Activated effector memory CD4-positive, alpha-beta T cell treated with anti-CD3 and anti-CD28 coated beads, Interleukin-2, amount 50 U/mL, for 16 hours (primary cell): ENCODE results near the gene ATP13A1.
"Not testable (repeated sequence)": the region's sequence is repeated elsewhere in the genome, so short reads cannot be mapped to it uniquely, and the experiment has no call there.

Experiments used
- DNase-seq: peaks from one replicate; pipeline ENCODE4 v3.0.0-alpha.2; 2020

Gene ATP13A1

DNA sequence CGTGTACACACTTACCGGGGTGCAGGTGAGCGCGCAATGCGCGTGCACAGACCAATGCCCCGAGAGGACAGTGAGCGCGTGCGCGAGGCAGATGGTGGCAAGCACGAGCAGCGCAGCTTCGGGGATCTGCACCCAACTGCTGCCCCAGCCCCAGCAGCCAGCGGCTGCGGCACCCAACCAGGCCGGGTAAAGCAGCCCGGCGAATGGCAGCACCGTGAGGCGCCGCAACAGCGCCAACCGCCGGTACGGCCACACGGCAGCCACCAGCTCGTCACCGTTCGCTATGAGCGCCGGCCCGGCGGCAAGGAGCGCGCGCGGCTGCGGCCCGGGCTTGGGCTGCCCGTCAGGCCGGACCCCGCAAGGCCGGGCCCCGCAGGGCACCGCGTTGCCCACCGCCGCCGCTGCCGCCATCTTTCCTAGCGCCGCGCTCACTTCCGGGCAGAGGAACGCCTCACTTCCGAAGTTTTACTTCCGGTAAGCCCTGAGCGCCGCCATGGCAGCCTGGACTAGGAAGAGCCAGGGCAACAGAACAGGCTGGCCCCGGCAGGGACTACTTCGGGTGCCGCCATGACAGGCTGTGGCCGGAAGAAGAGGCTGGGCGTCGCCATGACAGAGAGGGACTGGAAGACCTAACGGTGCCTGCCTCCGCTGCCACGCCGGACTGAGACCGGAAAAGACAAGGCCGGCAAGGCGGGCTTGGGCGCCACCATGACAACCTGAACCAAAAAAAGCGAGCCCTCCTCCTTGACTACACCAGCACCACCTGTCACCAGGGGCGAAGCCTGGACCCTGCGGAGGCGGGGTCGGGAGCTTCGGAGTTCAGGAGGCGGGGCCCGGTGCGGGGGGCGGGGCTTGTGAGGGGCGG is at the start of gene ATP13A1:
TSS of gene ATP13A1 (minus strand) at position 421 of the 865 bp plus-strand sequence. CDS start at position 411, 10 bp downstream.
- DNase-seq = peak; percentile 98

DNA sequence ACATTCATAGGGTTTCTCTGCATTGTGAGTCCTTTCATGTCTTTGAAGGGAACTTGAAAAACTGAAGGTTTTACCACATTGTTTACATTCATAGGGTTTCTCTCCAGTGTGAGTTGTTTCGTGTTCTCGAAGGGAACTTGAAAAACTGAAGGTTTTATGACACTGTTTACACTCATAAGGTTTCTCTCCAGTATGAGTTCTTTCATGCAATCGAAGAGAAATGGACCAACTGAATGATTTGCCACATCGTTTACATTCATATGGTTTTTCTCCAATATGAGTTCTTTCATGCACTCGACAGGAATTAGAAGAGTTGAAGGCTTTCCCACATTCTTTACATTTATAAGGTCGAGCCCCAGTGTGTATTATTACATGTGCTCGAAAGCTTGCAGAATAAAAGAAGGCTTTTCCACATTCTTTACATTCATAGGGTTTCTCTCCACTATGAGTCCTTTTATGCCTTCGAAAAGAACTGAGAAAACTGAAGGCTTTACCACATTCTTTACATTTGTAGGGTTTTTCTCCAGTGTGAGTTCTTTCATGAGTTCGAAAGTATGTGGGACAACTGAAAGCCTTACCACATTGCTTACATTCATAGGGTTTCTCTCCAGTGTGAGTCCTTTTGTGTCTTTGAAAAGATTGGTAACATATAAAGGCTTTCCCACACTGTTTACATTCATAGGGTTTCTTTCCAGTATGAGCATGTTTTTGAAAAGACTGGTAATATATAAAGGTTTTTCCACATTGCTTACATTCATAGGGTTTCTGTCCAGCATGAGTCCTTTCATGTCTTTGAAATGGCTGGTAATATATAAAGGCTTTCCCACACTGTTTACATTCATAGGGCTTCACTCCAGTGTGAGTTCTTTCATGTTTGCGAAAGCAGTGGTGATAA is 48.7 kb upstream of the ATP13A1 start:
- DNase-seq = no peak

DNA sequence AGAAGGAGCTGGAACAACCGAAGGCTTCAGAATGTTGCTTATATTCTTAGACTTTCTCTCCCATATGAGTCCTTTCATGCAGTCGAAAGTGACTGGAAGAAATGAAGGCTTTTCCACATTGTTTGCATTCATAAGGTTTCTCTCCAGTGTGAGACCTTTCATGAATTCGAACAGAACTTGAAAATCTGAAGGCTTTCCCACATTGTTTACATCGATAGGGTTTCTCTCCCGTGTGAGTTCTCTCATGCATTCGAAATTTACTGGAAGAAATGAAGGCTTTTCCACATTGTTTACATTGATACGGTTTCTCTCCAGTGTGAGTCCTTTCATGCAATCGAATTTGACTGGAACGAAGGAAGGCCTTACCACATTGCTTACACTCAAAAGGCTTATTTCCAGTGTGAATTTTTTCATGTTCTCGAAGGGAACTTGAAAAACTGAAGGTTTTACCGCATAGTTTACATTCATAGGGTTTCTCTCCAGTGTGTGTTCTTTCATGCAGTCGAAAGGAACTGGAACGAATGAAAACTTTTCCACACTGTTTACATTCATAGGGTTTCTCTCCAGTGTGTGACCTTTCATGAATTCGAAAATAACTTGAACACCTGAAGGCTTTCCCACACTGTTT is 47.9 kb upstream of the ATP13A1 start:
- no peak for DNase-seq

DNA sequence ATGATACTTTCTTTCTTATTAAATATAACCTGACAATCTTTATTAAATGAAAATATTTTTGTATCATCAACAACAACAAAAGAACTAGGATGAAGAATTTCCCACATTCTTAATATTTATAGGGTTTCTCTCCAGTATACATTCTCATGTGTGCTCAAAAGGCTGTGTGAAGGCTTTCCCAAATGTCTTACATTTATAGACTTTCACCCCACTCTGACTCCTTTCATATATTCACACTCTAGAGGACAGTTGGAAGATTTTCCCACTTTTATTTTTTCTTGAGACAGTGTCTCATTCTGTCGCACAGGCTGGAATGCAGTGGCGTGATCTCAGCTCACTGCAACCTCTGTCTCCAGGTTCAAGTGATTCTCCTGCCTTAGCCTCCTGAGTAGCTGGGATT is 47.0 kb upstream of the ATP13A1 start:
- DNase-seq = no peak

DNA sequence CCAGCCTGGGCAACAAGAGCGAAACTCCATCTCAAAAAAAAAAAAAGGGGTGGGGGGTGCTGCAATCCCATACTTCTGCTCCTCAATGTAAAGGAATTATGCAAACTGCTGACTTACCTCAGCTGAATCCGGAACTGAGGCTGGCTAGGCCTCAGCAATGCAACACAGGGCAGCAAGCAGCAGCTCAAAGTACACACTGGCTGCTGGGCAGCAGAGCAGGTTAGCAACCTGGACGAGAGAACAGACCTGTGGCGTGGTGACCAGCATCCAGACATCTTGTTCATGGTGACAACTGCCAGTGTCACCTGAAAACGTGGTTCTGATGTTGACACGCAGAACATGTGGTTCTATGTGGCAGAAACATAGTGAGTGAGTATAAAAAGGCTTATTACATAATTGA is 41.4 kb upstream of the ATP13A1 start:
- DNase-seq = no peak

DNA sequence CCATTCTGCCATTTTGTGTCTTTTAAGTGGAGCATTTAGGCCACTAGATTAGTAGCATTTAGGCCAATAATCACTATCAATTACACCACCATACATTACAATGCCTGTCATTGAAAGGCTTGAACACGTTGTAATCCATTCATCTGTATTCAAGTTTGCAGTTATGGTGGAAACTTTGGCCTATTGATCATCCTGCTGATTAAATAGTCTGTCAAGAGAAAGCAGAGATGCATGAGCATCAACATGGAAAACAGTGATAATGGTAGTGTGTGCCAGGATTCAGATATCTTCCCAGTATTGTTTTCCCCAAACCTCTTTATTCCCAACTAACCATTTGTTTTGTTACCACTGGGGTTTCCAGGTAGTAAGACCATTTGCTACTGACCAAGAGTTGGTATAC is 37.0 kb upstream of the ATP13A1 start:
- not testable (repeated sequence) for DNase-seq

DNA sequence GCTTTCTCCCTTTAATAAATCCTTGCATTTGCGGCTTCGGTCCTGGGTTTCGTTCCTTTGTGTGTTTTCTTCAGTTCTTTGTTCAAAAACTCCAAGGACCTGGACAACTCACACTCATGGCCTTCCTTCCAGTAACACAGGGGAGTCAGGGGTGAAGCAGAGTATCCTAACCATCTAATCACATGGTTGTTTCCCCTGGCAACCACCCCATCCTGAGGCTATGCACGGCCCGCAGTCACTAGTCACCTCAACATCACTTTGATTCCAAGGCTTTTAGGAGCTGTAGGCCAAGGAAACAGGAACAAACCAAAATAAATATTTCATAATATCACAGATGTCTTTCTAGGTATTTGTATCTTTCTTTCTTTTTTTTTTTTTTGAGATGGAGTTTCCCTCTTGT is 34.1 kb upstream of the ATP13A1 start:
- DNase-seq = no peak

DNA sequence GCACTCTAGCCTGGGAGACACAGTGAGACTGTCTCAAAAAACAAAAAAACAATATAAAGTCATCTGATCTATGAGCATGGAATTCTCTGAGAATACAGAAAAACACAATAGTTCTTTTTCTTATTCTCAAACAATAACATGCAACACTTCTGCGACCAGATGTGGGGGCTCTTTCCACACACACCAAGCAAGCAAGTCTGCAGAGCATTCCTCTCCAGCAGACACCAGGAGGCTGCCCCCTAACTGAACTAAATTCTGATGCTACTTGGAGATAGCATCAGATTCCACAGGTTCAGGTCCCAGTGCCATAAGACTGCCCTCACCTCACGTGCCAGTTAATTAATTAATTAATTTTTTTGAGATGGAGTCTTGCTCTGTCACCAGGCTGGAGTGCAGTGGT is 32.9 kb upstream of the ATP13A1 start:
- no peak for DNase-seq

DNA sequence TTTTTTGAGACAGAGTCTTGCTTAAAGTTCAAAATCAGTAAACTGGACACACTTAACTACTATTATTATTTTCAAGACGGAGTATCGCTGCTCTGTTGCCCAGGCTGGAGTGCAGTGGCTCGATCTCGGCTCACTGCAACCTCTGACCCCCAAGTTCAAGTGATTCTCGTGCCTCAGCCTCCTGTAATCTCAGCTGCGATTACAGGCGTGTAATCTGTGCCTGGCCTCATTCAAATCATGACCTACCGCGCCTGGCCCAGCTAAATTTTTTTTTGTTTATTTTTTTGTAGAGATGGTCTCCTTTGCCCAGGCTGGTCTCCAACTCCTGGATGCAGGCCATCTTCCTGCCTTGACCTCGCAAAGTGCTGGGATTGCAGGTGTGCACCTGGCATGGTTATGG is 28.2 kb upstream of the ATP13A1 start:
- DNase-seq = no peak

DNA sequence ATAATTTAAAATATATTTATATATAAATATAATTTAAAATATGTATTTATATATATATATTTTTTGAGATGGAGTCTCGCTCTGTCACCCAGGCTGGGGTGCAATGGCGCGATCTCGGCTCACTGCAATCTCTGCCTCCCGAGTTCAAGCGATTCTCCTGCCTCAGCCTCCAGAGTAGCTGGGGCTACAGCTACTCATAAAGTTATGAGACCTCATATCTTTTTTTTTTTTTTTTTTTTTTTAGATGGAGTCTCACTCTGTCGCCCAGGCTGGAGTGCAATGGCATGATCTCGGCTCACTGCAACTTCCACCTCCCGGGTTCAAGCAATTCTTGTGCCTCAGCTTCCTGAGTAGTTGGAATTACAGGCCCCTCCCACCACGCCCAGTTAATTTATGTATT is 25.5 kb upstream of the ATP13A1 start:
- DNase-seq = not testable (repeated sequence)

DNA sequence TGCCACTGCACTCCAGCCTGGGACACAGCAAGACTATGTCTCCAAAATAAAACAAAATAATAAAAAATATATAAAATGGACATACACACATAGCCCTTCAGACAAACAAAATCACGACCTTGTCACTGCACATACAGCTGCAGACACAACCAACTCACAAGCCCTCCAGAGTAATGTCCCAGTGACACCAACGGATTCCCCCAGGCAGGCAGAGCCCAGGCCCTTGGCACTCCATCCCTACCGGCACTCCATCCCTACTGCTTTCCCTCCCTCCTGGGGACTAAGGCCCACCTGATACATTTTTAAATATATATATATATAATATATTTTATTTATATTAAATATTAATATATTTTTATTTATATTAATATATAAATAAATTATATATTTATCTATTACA is 23.6 kb upstream of the ATP13A1 start:
- no peak for DNase-seq

DNA sequence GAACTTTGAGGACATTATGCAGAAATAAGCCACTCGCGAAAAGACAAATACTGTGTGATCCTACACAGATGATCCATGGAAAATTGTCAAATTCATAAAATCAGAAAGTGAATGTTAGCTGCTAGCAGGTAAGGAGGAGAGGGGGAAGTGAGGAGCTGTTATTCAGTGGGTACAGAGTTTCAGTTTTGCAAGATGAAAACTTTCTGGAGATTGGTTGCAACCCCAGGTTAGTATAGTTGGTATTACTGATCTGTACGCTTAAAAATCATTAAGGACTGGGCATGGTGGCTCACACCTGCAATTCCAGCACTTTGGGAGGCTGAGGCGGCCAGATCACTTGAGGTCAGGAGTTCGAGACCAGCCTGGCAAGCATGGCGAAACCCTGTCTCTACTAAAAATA is 23.1 kb upstream of the ATP13A1 start:
- no peak for DNase-seq

DNA sequence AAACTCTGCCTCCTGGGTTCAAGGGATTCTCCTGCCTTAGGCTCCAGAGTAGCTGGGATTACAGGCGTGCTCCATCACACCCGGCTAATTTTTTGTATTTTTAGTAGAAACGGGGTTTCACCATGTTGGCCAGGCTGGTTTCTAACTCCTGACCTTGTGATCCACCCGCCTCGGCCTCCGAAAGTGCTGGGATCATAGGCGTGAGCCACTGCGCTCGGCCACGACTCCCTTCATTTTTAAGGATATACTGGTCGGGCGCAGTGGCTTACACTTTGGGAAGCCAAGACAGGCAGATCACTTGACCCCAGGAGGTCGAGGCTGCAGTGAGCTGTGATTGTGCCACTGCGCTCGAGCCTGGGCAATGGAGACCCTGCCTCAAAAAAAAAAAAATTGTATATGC is 22.6 kb upstream of the ATP13A1 start:
- not testable (repeated sequence) for DNase-seq

DNA sequence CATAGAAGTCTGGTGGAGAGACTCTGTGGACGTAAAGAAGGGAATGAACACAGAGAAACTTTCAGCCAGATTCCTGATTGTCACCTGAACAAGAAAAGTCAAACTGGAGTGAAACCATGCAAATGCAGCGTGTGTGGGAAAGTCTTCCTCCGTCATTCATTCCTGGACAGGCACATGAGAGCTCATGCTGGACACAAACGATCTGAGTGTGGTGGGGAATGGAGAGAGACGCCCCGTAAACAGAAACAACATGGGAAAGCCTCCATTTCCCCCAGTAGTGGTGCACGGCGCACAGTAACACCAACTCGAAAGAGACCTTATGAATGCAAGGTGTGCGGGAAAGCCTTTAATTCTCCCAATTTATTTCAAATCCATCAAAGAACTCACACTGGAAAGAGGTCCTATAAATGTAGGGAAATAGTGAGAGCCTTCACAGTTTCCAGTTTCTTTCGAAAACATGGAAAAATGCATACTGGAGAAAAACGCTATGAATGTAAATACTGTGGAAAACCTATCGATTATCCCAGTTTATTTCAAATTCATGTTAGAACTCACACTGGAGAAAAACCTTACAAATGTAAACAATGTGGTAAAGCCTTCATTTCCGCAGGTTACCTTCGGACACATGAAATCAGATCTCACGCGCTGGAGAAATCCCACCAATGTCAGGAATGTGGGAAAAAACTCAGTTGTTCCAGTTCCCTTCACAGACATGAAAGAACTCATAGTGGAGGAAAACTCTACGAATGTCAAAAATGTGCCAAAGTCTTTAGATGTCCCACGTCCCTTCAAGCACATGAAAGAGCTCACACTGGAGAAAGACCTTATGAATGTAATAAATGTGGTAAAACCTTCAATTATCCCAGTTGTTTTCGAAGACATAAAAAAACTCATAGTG is 15.9 kb upstream of the ATP13A1 start:
- no peak for DNase-seq

DNA sequence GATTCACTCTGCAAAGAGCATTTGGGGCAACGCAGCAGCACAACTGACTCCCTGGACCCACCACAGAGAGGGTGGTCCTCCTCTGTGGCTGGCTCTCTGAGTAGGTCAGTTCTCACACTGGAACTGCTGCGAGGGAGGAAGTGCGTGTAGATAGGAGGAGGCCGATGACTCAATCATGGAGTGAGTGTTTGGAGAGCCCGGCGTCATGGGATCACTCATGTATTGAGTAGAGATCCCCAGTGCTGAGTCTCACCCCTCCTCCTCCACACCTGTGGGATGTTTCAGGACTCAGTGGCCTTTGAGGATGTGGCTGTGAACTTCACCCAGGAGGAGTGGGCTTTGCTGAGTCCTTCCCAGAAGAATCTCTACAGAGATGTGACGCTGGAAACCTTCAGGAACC is 14.1 kb upstream of the ATP13A1 start:
- no peak for DNase-seq

DNA sequence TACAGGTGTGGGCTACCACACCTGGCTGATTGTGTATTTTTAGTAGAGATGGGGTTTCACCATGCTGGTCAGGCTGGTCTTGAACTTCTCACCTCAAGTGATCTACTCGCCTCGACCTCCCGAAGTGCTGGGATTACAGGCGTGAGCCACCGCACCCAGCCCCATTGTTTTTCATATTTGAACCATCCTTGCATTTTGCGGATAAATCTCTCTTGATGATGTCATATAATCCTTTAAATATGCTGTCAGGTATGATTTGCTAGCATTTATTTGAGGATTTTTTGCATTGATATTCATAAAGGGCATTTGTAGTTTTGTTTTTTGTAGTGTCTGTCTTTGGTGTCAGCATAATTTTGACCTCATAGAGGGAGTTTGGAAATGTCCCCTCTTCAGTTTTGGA is 10.8 kb upstream of the ATP13A1 start:
- DNase-seq = no peak

DNA sequence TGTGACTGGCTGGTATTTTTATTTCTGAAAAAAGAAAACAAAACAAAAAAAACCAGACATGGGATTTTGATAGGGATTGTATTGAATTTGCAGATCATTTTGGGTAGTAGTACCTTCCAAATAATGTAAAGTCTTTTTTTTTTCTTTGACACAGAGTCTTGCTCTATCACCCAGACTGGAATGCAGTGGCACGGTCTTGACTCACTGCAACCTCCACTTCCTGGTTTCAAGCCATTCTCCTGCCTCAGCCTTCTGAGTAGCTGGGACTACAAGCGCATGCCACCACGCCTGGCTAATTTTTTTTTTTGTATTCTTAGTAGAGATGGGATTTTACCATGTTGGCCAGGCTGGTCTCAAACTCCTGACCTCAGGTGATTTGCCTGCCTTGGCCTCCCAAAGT is 9.3 kb upstream of the ATP13A1 start:
- DNase-seq = no peak

DNA sequence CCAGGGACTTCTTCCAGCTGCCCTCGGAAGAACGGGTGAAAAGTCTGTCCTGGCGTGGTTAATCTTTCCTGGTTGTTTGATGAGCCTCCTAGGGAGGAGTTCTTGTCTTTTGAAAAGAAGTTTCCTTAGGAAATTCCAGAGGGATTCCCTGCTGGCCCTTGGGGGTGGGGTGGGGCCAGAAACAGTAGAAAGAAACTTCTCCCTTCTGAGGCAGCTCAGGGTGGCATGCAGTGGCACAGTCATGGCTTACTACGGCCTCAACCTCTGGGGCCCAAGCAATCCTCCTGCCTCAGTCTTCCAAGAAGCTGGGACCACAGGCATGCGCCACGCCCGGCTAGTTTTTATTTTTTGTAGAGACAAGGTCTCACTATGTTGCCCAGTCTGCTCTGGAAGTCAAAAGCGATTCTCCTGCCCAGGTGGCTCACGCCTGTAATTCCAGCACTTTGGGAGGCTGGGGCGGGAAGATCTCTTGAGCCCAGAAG is 6.6 kb upstream of the ATP13A1 start:
- DNase-seq = no peak

DNA sequence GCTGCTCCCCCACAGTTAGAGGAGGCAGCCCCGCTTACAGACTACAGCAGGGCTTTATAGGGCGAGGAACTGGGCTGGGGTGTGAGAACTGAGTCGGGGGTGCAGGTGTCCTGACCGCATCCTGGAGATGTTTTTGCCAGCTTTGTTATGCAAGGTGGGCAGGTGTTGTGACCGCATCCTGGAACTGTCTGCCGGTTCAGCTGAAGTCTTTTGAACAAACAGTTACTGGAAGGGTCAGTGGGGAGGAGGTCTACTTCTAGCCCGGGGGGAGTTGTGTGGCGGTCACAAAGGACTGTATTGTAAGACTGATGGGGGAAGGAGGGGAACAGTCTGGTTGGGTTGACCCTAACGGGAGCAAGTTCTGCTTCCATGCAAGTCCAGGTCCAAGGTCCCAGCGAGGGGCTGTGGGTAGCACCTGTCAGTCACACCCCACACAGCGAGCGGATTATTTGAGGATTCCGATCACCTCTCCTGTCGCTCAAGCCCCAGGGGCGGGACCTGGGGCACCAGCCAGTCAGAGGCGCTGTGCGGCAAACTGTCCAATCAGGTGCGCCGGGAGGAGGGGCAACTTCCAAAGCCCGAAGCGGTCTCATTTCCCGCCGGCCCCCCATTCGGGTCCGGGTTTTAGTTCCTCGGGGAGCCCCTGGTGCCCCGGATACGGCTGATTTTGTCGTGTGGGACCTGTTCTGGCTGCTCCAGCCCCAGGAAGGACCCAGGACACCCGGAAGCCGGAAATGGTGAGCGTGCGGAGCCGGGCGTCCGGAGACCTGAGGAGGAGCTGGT is 4.9 kb upstream of the ATP13A1 start, which contains the start of gene ZNF101:
TSS of gene ZNF101 (plus strand) at position 610 of the 783 bp plus-strand sequence. CDS start at position 735, 125 bp downstream.
- peak; percentile 97 for DNase-seq

DNA sequence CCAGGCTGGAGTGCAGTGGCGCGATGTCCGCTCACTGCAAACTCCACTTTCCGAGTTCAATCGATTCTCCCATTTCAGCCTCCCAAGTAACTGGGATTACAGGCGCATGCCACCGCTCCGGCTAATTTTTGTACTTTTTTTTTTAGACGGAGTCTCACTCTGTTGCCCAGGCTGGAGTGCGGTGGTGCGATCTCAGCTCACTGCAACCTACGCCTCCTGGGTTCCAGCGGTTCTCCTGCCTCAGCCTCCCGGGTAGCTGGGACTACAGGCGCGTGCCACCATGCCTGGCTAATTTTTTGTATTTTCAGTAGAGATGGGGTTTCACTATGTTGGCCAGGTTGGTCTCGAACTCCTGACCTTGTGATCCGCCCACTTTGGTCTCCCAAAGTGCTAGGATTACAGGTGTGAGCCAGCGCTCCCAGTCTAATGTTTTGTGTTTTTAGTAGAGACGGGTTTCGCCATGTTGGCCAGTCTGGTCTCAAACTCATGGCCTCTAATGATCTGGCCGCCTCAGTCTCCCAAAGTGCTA is 2.0 kb upstream of the ATP13A1 start:
- peak; percentile 56 for DNase-seq

DNA sequence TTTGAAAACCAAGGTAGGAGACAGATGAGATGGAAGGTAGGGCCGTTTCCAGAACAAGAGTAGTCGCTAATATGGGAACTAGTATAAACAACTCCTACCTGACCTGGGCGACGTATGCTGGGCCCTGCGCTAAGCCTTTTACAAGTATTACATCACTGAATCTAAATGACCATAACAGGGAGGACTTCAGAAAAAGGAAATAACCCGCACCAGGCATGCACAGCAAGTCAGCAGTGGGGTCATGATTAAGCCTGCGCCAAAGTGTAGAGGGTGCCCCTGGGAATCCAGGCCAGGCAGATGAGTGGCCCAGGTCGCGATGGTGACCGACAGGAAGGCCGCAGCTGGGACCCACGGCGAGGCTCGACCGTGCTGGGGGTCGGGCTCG is 613 bp downstream of the ATP13A1 start:
- DNase-seq = no peak
